MCF 10A (cell line): Measurements from ENCODE around the gene NRIP3. TPM values are rescaled to one million over a fixed set of nuclear protein-coding genes. Genes with fewer than 3 reads are reported as not detected.
"Not testable (repeated sequence)": the region's sequence is repeated elsewhere in the genome, so short reads cannot be mapped to it uniquely, and the experiment has no call there.

Experiments
- BruUV-seq: library from RNA; stranded (reverse); fragments of 400-500 nt; replicated peaks from 2 replicates; lab custom pipeline; 2021; lab: Mats Ljungman, UMichigan
- CTCF ChIA-PET: fragments of 300-600 bp; sonication (Branson Sonifier 250); formaldehyde crosslinking; extraction: SDS; loops from one replicate; lab custom pipeline; 2021; ENCODE audit warnings: antibody characterized with exemption, inconsistent platforms; lab: Yijun Ruan, JAX
- POLR2A ChIA-PET: fragments of 300-600, 350-650 bp; sonication (Branson Sonifier 250); formaldehyde crosslinking; extraction: SDS; loops from one replicate; lab custom pipeline; 2020; ENCODE audit warnings: antibody characterized with exemption, inconsistent platforms; lab: Yijun Ruan, JAX
- DNase-seq: peaks from one replicate; pipeline ENCODE4 v3.0.0-alpha.2; 2018; ENCODE audit not compliant: unreplicated experiment
- H3K27ac Mint-ChIP-seq: one replicate; pipeline ENCODE4 v1.8.0; 2022; ENCODE audit warnings: mild to moderate bottlenecking, low read depth, mixed read lengths; ENCODE audit not compliant: unreplicated experiment
- H3K27me3 Mint-ChIP-seq: one replicate; pipeline ENCODE4 v1.8.0; 2022; ENCODE audit warnings: mixed read lengths; ENCODE audit not compliant: insufficient read depth, unreplicated experiment
- H3K36me3 Mint-ChIP-seq: one replicate; pipeline ENCODE4 v1.8.0; 2022; ENCODE audit warnings: mild to moderate bottlenecking, moderate library complexity, mixed read lengths; ENCODE audit not compliant: insufficient read depth, unreplicated experiment
- H3K4me1 Mint-ChIP-seq: one replicate; pipeline ENCODE4 v1.8.0; 2022; ENCODE audit warnings: mixed read lengths; ENCODE audit not compliant: insufficient read depth, unreplicated experiment
- H3K4me3 Mint-ChIP-seq: one replicate; pipeline ENCODE4 v1.8.0; 2022; ENCODE audit warnings: mild to moderate bottlenecking, moderate library complexity, mixed read lengths; ENCODE audit not compliant: unreplicated experiment
- H3K9me3 Mint-ChIP-seq: one replicate; pipeline ENCODE4 v1.8.0; 2022; ENCODE audit warnings: mixed read lengths; ENCODE audit not compliant: unreplicated experiment
- CTCF ChIP-seq: fragments of 200-600 bp; IDR thresholded peaks from one replicate; pipeline ENCODE4 v1.8.0; 2022; ENCODE audit warnings: antibody characterized with exemption, mild to moderate bottlenecking; ENCODE audit not compliant: unreplicated experiment
- intact Hi-C: fragments of 100-400 bp; cut with micrococcal nuclease; formaldehyde crosslinking; loops from 2 replicates; pipeline ENCODE4 v1.14.1; 2022
- total RNA-seq: library from RNA; stranded (reverse); gene quantifications from 2 replicates; pipeline ENCODE4 v1.2.3, GENCODE V29; 2022

NRIP3 gene
- total RNA-seq, 1 experiment from 2014 or later: 0.19 TPM

GRCh38 chr11:8941341-8942103, 62.3 kb downstream of the NRIP3 start:
- Mint-ChIP-seq H3K27ac (no peak overlapping the region), H3K9me3 (no peaks in the 10 kb centered on the region), H3K4me1 (no peaks in the 10 kb centered on the region), H3K36me3 (no peaks in the 10 kb centered on the region), H3K27me3 (peaks cover 15% of the 10 kb centered on the region), H3K4me3 (no peak overlapping the region)
- DNase-seq: no peak
- no TSS peak for BruUV-seq
- ChIA-PET POLR2A (interaction anchor here (0.6 to 1.2 kb wide), 5 partner anchors 9 to 713 kb away, joined by 3 to 4 read pairs (median 3); partner anchors contain the start of genes C11orf16, RPL27A and TRIM66), CTCF (interaction anchor here (1.0 kb wide), 3 partner anchors 19 to 29 kb away, joined by 3 to 4 read pairs (median 4); no protein-coding TSS in a partner anchor)
- intact Hi-C loops: no loop called here
- TF ChIP-seq CTCF: no peak

GRCh38 chr11:8937659-8938058, 66.1 kb downstream of the NRIP3 start:
- CTCF ChIA-PET: interaction anchor here (0.6 to 1.9 kb wide), 4 partner anchors 11 to 200 kb away, joined by 3 to 5 read pairs (median 4); no protein-coding TSS in a partner anchor

GRCh38 chr11:8937159-8937558, 66.6 kb downstream of the NRIP3 start:
- ChIA-PET POLR2A (interaction anchor here (0.7 kb wide), 1 partner anchor 659 kb away, joined by 3 read pairs; no protein-coding TSS in a partner anchor), CTCF (interaction anchor here (1.0 to 1.9 kb wide), 5 partner anchors 11 to 200 kb away, joined by 3 to 5 read pairs (median 5); no protein-coding TSS in a partner anchor)
- BruUV-seq: no TSS peak
- no peak for DNase-seq
- Mint-ChIP-seq H3K27me3 (peaks cover 15% of the 10 kb centered on the region), H3K4me3 (no peak overlapping the region), H3K36me3 (no peaks in the 10 kb centered on the region), H3K9me3 (no peaks in the 10 kb centered on the region), H3K27ac (no peak overlapping the region), H3K4me1 (peaks cover 14% of the 10 kb centered on the region)
- no peak for TF ChIP-seq CTCF
- intact Hi-C loops: no loop called here

More at GRCh38 chr11:8937659-8938058, 66.1 kb downstream of the NRIP3 start:
- H3K36me3 Mint-ChIP-seq: no peaks in the 10 kb centered on the region
- POLR2A ChIA-PET: interaction anchor here (0.7 kb wide), 1 partner anchor 660 kb away, joined by 3 read pairs; no protein-coding TSS in a partner anchor
- no peaks in the 10 kb centered on the region for H3K9me3 Mint-ChIP-seq
- DNase-seq: no peak
- BruUV-seq: no TSS peak
- no peak overlapping the region for H3K4me3 Mint-ChIP-seq
- peaks cover 14% of the 10 kb centered on the region for H3K4me1 Mint-ChIP-seq
- peaks cover 15% of the 10 kb centered on the region for H3K27me3 Mint-ChIP-seq
- intact Hi-C loops: no loop called here
- no peak for TF ChIP-seq CTCF
- no peak overlapping the region for H3K27ac Mint-ChIP-seq

- DNase-seq, H3K9me3 Mint-ChIP-seq, H3K27ac Mint-ChIP-seq, intact Hi-C loops, H3K36me3 Mint-ChIP-seq, H3K4me3 Mint-ChIP-seq, BruUV-seq, H3K27me3 Mint-ChIP-seq: not testable (repeated sequence)
- POLR2A ChIA-PET: interaction anchor here (0.6 kb wide), 2 partner anchors 25 to 754 kb away, joined by 3 read pairs; partner anchors contain the start of gene AKIP1
- H3K4me1 Mint-ChIP-seq: peaks cover 14% of the 10 kb centered on the region
- CTCF ChIA-PET: interaction anchor here (0.6 to 1.9 kb wide), 6 partner anchors 13 to 303 kb away, joined by 3 to 7 read pairs (median 5); no protein-coding TSS in a partner anchor
These were observed 68.0 kb downstream of the NRIP3 start for GRCh38 chr11:8935789-8936188.
